ENCODE data around the gene SLC12A8.
A peak's percentile ranks its signal among the peaks of the same experiment; 100 is the strongest.

The SLC12A8 gene

DNA sequence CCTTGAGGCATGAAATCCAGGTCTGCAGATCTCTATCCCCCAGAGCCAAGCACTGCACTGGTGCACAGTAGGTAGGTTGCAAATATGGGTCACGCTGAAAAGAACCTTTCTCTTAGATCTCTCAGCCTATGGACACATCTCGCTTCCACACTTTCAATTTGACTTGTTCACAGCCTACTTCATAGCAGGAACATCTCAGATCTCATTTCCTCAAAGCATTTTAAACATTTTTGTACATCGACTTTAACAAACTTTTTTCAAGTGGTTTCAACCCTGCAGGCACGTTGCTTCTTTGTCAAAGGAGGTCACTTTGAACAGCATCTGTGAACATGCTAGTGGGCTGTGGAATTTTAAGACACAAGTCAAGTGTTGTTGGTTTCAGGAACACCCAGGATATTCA, 76.0 kb downstream of the SLC12A8 start:
- DNase-seq: no peak

DNA sequence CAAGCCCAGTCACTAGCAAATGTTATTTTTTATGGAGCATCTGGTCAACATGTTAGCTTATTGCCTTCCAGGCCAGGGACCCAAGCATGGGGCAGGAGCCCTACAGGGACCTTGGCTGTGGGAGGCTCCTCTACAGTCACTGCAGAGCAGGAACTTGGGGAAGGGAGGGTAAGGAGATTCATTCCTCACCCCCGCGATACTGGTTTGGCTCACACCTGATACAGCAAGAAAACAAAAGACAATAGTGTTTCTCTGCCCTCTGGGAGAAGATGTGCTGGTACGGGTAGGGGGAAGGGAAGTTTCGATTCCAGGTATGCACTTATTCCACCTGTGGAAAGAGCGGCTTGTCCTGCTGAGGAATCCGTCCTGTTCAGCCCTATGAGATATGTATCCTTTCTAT, 77.6 kb downstream of the SLC12A8 start:
- no peak for DNase-seq

DNA sequence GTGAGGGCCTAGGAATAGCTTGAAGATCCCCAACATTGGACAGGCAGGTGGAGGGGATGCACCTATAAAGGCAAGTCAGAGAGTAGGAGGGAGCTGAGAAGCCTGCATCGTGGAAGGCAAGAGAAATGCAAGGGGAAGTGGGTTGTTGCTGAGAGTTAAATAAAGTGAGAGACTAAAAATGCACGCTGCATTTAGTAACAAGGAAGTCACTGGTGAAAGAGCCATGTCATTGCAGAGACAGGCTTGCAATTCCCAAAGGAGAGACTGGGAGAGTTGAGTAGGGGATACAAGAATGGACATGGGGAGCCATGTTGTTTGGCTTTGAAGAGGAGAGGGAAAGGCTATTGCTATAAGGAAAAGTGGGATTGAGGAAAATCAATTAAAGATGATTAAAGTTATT, 79.7 kb downstream of the SLC12A8 start:
- DNase-seq: no peak

DNA sequence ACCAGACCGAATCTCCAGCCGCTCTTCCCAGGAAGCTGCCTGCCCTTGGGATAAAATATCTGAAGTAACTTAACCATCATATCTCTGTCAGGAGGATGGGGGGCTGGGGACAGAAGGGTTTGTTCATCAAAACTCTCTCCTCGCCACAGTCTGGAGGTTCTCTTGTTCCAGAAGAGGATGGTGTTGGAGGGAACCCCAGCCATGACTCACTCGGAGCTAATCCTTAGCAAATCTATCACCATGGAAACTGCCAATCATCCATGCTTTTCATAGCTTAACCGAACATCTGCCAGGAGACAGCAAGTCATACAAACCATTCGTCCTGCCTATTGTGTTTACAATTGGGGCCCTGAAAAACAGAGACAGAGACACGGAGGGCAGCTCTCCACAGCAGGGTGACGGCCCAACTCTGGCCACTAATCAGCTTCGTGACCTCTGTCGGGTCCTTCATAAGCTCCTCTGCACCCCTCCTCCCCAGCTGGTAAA, 83.0 kb downstream of the SLC12A8 start:
- peak; percentile 94 for DNase-seq

DNA sequence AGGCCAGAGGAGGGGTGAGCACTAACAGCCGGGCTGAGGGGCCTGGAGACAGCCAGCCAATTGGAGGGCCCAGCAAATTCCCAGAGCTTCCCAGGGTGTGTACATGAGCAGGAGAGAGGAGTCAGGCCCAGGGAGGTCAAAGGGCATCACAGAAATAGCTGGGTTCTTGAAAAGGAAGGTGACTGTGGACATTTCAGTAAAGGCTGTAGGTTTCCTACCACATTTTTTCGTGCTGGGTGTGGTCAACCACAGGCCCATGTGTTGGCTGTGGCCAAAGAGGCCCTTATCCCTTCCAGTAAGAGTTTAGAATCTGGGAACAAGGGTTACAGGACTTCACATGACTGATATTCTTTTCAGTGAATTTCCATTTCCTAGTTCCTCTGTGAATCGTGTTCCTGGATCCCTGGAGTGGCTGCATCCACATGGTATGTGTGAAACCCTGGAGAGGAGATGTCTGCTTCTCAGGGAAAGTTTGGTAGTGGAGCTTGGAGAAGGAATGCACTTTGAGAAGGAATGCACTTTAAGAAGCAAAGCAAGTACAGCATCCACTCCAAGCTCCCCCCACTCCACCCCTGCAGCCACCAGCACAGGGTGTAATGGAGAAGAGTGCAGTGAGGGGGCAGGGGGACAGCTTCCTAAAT, 83.6 kb downstream of the SLC12A8 start:
- DNase-seq: peak; percentile 92

DNA sequence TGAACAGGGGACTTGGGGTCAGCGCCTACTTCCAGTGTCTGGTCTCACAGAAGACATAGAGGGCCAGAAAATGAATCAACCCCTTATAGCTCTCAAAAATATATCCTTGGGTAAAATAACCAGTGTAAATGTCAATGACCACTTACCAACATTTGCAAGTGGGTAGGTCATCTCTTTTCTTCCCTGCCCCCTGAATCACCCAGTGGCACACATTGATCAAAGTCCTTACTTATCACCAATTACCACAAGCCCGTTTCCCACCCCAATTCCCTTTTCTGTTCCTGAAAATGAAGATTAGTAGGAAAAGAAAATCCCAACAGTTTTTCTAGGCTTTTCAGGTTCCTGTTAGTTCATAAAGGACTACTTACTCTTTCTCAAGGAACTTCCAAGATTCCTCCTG, 86.2 kb downstream of the SLC12A8 start:
- DNase-seq: no peak

DNA sequence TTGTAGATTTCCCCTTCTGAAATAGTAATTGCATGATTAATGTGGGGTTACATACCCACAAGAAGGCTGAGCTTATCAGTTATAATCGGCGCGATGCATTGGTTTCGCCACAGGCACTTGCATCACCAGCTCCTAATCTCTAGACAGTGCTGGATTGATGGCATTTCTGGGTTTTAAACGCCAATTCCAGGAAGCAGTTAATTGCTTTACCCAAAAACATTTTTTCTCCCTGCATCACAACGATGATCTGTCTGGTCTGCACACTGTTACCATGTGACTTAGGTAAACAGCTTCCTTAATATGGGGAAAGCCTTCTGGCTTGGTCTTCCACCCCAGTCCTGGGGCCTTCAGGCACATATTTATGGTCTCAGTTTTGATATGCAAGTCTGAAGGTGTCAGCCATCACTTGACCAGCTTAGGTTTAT, 86.7 kb downstream of the SLC12A8 start:
- DNase-seq: peak; percentile 100

DNA sequence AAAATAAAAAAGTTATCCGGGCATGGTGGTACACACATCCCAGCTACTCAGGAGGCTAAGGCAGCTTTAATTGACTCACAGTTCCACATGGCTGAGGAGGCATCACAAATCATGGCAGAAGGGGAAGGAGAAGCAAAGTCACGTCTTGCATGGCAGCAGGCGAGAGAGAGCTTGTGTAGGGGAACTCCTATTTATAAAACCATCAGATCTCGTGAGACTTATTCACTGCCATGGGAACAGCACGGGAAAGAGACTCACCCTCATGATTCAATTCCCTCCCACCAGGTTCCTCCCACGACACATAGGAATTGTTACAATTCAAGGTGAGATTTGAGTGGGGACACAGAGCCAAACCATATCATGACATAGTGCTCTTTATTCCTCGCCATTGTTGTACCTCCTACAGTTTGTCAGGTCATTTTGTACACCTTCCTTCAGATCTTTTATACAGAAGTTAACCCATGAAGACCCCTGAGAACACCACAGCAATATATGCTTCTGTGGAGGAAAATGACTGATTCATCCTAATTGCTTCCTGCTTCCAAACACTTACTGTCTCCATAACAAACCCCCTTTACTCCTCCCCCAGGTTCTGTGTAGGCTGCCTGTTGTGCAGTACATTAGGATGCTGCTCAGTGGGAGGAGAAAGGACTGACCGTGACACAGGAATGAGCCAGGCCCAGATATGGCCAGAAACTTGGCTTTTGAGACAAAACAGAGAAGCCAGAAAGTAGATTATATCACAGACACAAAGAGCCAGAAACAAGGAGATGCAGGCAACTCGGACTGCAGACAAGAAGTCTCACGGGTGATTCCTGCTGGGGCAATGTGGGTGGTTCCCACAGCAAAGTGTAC, 88.9 kb downstream of the SLC12A8 start:
- DNase-seq: peak; percentile 86

DNA sequence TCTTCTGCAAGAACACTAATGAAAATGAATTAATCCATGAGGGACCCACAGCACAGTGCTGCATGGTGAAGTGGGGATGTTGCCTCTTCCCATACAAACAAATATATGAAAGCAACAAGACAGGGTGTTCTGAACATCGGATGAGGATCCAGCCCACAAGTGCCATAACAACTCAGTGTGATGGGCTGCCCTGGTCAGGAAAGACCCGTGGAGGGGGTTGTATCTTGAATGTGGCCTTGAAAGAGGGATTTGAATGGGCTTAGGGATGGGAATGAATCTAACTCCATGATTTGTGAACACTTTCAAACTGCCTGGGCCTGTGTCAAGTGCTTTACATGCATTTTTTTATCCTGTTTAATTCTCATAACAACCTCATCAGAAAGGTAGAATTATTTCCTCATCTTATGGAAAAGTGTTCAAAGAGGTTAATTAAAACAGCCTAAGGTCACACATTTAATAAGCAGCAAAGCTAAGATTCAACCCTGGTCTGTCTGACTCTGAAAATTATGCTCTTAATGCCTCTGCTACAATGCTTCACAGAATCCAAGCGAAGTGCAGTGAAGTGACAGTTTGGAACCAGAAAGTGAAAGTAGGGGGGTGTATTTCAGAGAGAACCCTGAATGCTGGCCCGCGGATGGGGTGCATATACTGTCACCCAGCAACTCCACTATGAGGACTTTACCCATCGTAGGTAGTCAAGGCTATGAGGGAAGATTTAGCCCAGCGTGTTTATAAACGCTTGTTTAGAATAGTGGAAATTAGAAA, 91.1 kb downstream of the SLC12A8 start:
- DNase-seq: no peak

DNA sequence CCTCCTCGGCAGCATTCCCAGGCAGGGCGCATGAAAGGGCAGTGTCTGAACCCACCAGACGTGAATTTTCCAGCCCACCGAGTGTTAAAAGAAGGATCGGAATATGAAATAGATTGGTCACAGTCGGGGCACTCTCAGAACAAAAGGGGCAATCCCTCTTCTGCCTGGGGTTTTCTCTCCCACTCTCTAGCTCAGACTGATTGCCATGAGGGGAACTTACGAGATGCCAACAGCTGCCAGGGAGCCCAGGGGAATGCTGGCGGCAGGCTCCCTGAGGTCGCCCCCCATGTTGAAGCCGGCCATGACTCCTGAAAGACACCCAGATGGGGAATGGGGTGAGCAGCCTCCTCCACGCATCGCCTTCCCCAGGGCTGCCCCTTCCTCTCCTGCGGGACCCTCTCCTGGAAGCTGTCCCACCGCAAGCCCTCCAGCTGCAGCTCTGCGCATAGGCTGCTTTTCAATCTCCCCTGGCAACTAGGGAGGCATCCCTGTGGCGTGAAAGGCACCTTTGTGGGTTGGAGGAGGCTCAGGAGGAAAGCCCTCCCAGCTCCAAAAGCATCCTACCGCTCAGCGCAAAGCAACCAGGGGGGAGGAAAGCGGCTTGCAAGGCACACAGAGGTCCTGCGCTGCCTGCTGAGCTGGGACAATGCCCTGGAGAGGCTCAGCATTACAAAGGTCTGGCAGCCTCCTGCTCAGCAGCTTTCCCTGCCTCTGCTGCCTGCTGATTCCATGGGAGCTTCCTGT, 92.0 kb downstream of the SLC12A8 start:
- DNase-seq: no peak

DNA sequence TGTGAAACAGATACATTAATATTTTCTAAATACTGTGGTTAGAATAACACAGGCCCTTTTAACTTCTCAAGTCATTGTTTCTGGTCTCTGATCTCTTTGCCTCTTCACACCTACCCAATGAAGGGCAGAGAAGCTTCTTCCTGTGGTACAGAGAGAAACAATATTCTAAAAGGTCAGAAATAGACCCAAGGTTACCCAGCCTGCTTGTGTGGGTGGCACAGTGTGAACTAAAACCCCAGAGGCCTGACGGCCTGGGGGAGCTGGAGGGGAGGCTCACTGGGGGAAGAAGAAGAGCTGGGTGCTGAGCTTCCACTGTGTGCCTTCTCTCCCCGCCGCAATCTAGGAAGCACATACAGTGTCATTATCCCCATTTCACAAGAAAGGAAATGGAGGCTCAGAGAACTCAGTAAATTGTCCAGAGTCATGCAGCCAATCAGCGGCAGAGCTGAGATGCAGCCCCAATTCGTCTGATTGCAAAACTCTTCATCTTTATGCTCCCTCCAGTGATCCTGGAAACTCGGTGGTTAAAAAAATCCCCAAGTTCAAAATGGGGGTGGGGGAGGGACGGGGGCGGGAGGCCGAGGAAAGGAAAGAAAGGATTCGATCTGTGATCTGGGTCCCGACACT, 92.7 kb downstream of the SLC12A8 start:
- no peak for DNase-seq

DNA sequence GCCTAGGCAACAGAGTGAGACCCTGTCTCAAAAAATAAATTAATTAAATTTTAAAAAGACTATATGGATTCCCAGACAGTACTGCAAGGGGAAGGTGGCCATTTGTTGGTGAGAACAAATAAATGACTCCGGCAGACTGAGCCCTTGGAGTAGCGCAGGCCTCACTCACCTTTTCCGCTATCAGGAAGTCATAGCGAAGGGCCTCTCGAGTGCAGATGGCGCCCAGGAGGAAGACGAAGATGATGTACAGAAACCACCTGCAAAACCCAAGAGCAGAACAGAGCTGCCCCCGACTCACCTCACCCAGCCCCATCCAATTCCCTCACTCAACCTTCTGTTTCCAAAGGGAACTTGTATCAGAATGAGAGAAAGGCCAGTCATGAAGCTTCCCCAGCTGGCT, 93.9 kb downstream of the SLC12A8 start:
- no peak for DNase-seq

DNA sequence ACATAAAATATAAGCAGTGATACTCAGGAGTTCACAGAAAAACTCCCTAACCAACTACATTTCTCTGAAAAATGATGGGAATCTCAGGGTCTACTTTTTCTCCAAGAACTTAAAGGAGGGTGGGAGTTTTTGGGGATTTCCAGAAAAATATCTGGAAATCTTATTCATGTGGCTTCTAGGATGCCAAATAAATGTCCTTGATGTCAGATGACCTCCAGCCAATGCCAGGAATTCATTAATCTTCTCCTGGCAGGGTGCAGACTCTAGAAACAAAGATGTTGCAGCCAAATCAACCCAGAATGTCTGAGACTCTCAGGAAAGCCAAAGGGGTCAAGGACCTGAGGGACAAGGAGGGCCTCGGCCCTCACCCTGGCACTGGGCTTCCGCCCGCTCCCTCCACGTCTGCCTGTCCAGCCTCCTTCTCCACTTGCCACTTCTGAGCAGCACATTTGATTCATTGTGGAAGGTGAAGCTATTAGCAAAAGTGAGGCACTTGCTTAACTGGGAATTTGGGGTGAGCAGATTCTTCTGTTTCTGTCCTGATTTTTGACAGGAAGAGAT, 94.8 kb downstream of the SLC12A8 start:
- DNase-seq: no peak

DNA sequence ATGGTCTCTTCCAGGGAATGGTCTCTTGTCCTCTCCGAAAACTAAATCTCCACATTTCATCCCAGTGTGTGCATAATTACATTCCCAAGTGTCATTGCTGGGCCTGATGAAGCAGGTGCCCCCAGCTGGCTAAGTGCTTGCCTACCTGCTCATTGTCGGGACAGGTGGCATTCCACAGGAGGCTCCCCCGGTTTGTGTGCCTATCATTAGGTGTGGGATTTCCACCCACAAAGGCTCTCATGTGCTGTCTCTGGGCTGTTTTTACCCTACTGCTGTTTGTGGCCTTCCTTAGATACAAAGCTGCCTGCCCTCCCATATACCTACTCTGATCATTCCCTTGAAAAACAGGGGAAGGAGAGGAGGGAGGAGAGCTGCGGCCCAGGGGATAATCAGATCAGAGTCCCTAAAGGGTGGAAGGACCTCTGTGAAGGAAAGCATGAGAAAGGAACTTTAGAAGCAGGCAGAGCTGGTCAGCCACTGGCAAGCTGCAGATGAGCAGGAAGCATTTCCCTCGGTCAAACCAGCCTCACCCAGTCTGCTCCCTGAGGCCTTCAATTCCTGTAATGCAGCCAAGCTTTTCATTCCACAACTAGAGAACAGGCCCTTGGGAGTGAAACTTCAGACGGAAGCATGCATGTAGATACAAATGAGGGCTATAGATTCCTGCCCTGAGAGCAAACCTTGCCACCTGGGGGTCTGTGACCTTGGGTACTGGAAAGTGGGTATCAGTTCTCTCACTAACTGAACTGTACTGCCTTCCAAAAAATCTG, 96.1 kb downstream of the SLC12A8 start:
- peak; percentile 97 for DNase-seq

DNA sequence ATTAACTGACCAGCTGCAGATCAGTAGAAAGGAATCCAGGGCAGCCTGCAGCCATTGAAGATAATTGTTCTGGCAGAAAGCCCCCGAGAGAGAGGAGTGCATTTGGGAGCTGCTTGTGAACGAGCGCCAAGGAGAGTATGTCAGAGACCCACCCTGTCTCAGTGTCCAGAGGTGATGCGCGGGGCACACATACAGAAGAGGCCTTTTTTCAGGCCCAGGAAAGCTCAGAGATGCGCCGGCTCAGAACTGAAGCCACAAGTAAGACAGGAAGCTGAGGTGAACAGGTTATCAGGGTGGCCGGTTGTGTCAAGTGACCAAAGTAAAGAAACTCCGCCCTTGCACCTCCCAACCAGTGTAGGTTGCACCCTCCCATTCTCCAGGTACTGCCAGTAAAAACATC, 96.9 kb downstream of the SLC12A8 start:
- peak; percentile 96 for DNase-seq

DNA sequence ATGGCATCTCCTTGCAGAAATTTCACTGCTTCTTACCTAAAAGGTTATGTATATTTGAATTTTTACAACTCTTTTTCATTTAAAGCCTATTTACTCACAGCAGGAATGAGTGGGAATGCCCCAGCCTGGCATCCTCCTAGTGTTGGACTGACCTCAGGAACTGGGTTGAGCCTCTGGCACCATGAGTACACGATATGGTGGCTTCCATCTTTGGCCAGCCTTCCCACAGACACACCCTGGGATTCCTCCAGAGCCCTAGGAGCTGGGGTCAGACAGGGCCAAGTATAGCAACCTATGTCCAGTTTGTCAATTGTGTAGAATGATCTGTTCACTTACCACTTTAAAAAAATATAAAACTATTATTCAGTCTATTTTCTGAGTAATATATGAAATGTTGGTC, 99.6 kb downstream of the SLC12A8 start:
- peak; percentile 35 for DNase-seq

DNA sequence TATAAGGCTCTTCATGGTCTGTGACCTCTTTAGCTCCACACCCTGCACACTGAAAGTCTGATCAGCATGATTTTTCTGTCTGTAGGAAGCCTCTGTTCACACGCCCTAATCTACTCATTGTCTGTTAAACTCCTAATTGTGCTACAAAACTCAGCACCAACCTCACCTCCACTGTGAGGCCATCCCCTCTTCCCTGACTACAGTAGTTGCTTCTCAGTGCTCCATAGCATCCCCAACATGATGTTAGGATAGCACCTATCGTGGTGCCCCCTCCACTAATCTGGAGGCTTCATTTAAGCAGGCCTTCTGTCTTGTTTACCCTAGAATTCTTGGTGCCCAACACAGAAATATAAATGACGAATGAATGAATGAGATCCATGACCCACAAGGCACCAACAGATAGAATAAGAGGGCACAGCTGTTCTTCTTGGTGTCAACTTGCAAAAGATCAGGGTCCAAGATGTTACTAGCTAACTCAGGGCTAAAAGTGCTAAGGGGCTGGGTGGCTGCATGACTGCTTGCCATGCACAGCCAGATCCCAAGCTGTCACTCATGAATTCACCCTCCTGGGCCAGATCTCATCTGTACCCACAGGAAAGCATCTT, 101.6 kb downstream of the SLC12A8 start:
- no peak for DNase-seq

DNA sequence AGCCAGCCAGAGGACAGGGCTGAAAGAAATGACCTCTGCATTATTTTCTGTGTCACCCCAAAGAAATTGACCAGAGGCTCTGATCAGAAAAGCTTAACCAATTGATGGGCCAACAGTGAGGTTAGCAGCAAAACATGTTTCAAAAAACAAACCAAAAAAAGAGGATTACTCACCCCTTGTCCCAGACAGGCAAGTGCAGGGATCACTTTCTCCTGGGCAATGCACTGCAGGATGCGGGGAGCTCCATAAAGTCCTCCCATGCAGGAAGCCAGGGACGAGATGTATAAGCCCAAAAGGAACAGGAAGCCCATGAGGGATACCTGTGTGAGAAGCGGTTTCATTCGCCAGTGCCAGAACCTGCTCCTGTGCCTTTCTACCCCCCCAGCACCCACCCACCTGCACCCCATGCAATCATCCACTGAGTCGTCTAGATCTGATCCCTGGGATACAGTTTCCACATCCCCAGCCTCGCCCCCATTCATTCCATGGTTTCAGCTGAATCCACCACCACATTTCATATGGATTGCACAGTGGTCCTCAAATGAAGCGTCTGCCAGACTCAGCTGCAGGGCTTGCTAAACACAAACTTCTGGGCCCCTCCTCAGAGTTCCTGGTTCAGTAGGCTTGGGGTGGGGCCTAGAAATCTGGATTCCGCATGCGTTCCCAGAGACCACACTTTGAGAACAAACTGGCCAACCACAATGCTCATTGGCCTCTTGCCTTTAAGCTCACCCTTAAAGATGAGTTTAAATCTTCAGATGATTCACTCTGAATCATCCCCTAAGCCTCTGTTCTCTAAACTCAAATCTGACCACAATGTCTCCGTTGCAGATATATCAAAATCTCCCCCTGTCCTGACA, 102.3 kb downstream of the SLC12A8 start:
- DNase-seq: peak; percentile 93

DNA sequence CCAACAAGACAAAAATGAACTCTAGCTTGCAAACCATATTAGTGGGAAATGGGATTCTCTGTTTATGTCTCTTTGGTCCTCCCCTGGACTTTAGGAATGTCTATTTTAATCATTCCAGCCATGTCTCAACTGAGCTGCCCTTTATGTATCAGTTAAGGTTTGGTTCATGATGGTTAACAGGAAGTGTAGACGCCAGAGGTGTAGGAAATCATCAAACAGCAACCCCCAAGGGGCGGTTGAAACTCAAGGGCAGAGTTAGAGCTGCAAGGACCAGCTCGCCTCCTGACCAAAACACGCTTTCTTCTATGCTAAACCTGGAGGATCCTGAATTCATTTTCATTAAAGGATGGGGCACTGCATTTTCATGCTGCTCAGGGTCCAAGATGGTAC, 103.0 kb downstream of the SLC12A8 start:
- no peak for DNase-seq
